ENCODE measurements around the gene PTPN21.

GRCh38 chr14:88479574-88479987 lies 75.2 kb downstream of the PTPN21 start:
- TF ChIP-seq POLR2A (IDR thresholded peaks at IDR 0.05; ENCODE audit: low read length) (no peak), GATA1 (IDR thresholded peaks at IDR 0.05; ENCODE audit: low read depth, low read length) (no peak)

All from erythroblast (primary cell).